MCF 10A (cell line): ENCODE results near the gene CDC37L1. TPM values are rescaled to one million over a fixed set of nuclear protein-coding genes. Genes with fewer than 3 reads are reported as not detected.
A peak's percentile ranks its signal among the peaks of the same experiment; 100 is the strongest.

Experiments
- BruUV-seq: library from RNA; stranded (reverse); fragments of 400-500 nt; replicated peaks from 2 replicates; lab custom pipeline; 2021; lab: Mats Ljungman, UMichigan
- CTCF ChIA-PET: fragments of 300-600 bp; sonication (Branson Sonifier 250); formaldehyde crosslinking; extraction: SDS; loops from one replicate; lab custom pipeline; 2021; ENCODE audit warnings: antibody characterized with exemption, inconsistent platforms; lab: Yijun Ruan, JAX
- POLR2A ChIA-PET: fragments of 300-600, 350-650 bp; sonication (Branson Sonifier 250); formaldehyde crosslinking; extraction: SDS; loops from one replicate; lab custom pipeline; 2020; ENCODE audit warnings: antibody characterized with exemption, inconsistent platforms; lab: Yijun Ruan, JAX
- DNase-seq: peaks from one replicate; pipeline ENCODE4 v3.0.0-alpha.2; 2018; ENCODE audit not compliant: unreplicated experiment
- H3K27ac Mint-ChIP-seq: one replicate; pipeline ENCODE4 v1.8.0; 2022; ENCODE audit warnings: mild to moderate bottlenecking, low read depth, mixed read lengths; ENCODE audit not compliant: unreplicated experiment
- H3K27me3 Mint-ChIP-seq: one replicate; pipeline ENCODE4 v1.8.0; 2022; ENCODE audit warnings: mixed read lengths; ENCODE audit not compliant: insufficient read depth, unreplicated experiment
- H3K36me3 Mint-ChIP-seq: one replicate; pipeline ENCODE4 v1.8.0; 2022; ENCODE audit warnings: mild to moderate bottlenecking, moderate library complexity, mixed read lengths; ENCODE audit not compliant: insufficient read depth, unreplicated experiment
- H3K4me1 Mint-ChIP-seq: one replicate; pipeline ENCODE4 v1.8.0; 2022; ENCODE audit warnings: mixed read lengths; ENCODE audit not compliant: insufficient read depth, unreplicated experiment
- H3K4me3 Mint-ChIP-seq: one replicate; pipeline ENCODE4 v1.8.0; 2022; ENCODE audit warnings: mild to moderate bottlenecking, moderate library complexity, mixed read lengths; ENCODE audit not compliant: unreplicated experiment
- H3K9me3 Mint-ChIP-seq: one replicate; pipeline ENCODE4 v1.8.0; 2022; ENCODE audit warnings: mixed read lengths; ENCODE audit not compliant: unreplicated experiment
- CTCF ChIP-seq: fragments of 200-600 bp; IDR thresholded peaks from one replicate; pipeline ENCODE4 v1.8.0; 2022; ENCODE audit warnings: antibody characterized with exemption, mild to moderate bottlenecking; ENCODE audit not compliant: unreplicated experiment
- intact Hi-C: fragments of 100-400 bp; cut with micrococcal nuclease; formaldehyde crosslinking; loops from 2 replicates; pipeline ENCODE4 v1.14.1; 2022
- total RNA-seq: library from RNA; stranded (reverse); gene quantifications from 2 replicates; pipeline ENCODE4 v1.2.3, GENCODE V29; 2022

Gene CDC37L1
- total RNA-seq, 1 experiment from 2014 or later, result 20.4 TPM

GRCh38 chr9:4743131-4743875 is 63.9 kb downstream of the CDC37L1 start:
- peaks cover 6% of the 10 kb centered on the region for H3K36me3 Mint-ChIP-seq
- TF ChIP-seq CTCF, result no peak
- H3K27me3 Mint-ChIP-seq, result no peaks in the 10 kb centered on the region
- DNase-seq, result peak; percentile 81
- H3K4me3 Mint-ChIP-seq, result peak overlapping the region; percentile 54
- H3K27ac Mint-ChIP-seq, result peak overlapping the region; percentile 97
- ChIA-PET CTCF (interaction anchor here (0.6 to 2.1 kb wide), 8 partner anchors 15 to 1475 kb away, joined by 3 to 9 read pairs (median 3); no protein-coding TSS in a partner anchor), POLR2A (interaction anchor here (0.7 to 4.6 kb wide), 16 partner anchors 10 to 1219 kb away, joined by 3 to 48 read pairs (median 8); partner anchors contain the start of genes CDC37L1, JAK2, PLGRKT and PLPP6)
- peaks cover 6% of the 10 kb centered on the region for H3K9me3 Mint-ChIP-seq
- BruUV-seq, result no TSS peak
- H3K4me1 Mint-ChIP-seq, result peaks cover 29% of the 10 kb centered on the region
- intact Hi-C loops, result loop anchor here (1.0 to 5.0 kb wide), 2 partner anchors 64 to 141 kb away; partner anchors contain the start of gene CDC37L1

- Mint-ChIP-seq H3K36me3 (peaks cover 6% of the 10 kb centered on the region), H3K4me1 (peaks cover 29% of the 10 kb centered on the region), H3K27me3 (no peaks in the 10 kb centered on the region), H3K27ac (no peak overlapping the region), H3K4me3 (no peak overlapping the region), H3K9me3 (peaks cover 6% of the 10 kb centered on the region)
- ChIA-PET POLR2A (interaction anchor here (2.6 kb wide), 1 partner anchor 9 kb away, joined by 13 read pairs; no protein-coding TSS in a partner anchor), CTCF (interaction anchor here (0.7 to 7.6 kb wide), 13 partner anchors 9 to 875 kb away, joined by 3 to 70 read pairs (median 5); partner anchors contain the start of gene RCL1)
- TF ChIP-seq CTCF, result no peak
- no TSS peak for BruUV-seq
- intact Hi-C loops, result no loop called here
- no peak for DNase-seq
Measured at GRCh38 chr9:4746278-4747030, 67.1 kb downstream of the CDC37L1 start.

- no TSS peak for BruUV-seq
- Mint-ChIP-seq H3K27me3 (no peaks in the 10 kb centered on the region), H3K36me3 (no peaks in the 10 kb centered on the region), H3K9me3 (peaks cover 6% of the 10 kb centered on the region), H3K27ac (no peak overlapping the region), H3K4me1 (peaks cover 13% of the 10 kb centered on the region), H3K4me3 (no peak overlapping the region)
- no peak for DNase-seq
- no peak for TF ChIP-seq CTCF
- intact Hi-C loops, result no loop called here
- POLR2A ChIA-PET, result no interaction called here
- CTCF ChIA-PET, result interaction anchor here (0.7 to 17.8 kb wide), 10 partner anchors 12 to 846 kb away, joined by 3 to 171 read pairs (median 4); partner anchors contain the start of gene JAK2
Measured at GRCh38 chr9:4748612-4749011, 69.2 kb downstream of the CDC37L1 start.
